ENCODE data around the gene MRM2.

GRCh38 chr7:2208712-2209111, 33.3 kb downstream of the MRM2 start:
- TF ChIP-seq YY1 (IDR thresholded peaks at IDR 0.05; ENCODE audit: insufficient read depth, insufficient read length) (no peak), ZNF274 (IDR thresholded peaks at IDR 0.05; ENCODE audit: low read depth, low read length) (no peak)

Measured in NT2/D1 (cell line).